Endothelial cell of umbilical vein (primary cell): ENCODE measurements around the gene SLC9A2. TPM values are rescaled to one million over a fixed set of nuclear protein-coding genes. Genes with fewer than 3 reads are reported as not detected.
A peak's percentile ranks its signal among the peaks of the same experiment; 100 is the strongest.

Experiments used
- BruUV-seq: library from RNA; stranded (reverse); fragments of 400-500 nt; replicated peaks from 2 replicates; lab custom pipeline; 2021; lab: Mats Ljungman, UMichigan
- CTCF ChIA-PET: fragments of 300-600, 350-600 bp; sonication (Branson Sonifier 250); formaldehyde crosslinking; loops from one replicate; lab custom pipeline; 2021; ENCODE audit warnings: antibody characterized with exemption, inconsistent platforms; lab: Charles Lee
- POLR2A ChIA-PET: fragments of 300-600, 350-600 bp; sonication (Branson Sonifier 250); formaldehyde crosslinking; loops from one replicate; lab custom pipeline; 2021; ENCODE audit warnings: antibody characterized with exemption, inconsistent platforms; lab: Charles Lee
- DNase-seq: peaks from one replicate; pipeline ENCODE4 v3.0.0-alpha.2; 2011; ENCODE audit warnings: low read depth, low spot score
- FAIRE-seq: peaks from 2 replicates; lab custom pipeline; 2011; peaks lifted over from hg19 to GRCh38; lab: Jason Lieb, UNC
- H2AFZ ChIP-seq: 2 replicates; pipeline ENCODE4 v1.6.0; 2012; ENCODE audit warnings: low read depth, low read length, control low read depth, inconsistent platforms
- H3K27ac ChIP-seq: 2 replicates; pipeline ENCODE4 v1.5.1; 2011; ENCODE audit warnings: low read depth, mild to moderate bottlenecking, control low read depth, low read length, moderate library complexity; ENCODE audit not compliant: insufficient read depth
- H3K27me3 ChIP-seq, 2 experiments: 2 replicates each; pipeline versions ENCODE4 v1.6.0 to v1.6.1; 2011; ENCODE audit warnings: low read length in 2 of 2, mixed read lengths in 1 of 2; ENCODE audit not compliant: control insufficient read depth in 2 of 2, insufficient read depth in 2 of 2
- H3K36me3 ChIP-seq, 2 experiments: 2 replicates in 1 of 2; 3 replicates in 1 of 2; pipeline ENCODE4 v1.5.1; 2011; ENCODE audit warnings: low read length in 2 of 2, mild to moderate bottlenecking in 1 of 2, moderate library complexity in 1 of 2; ENCODE audit not compliant: control insufficient read depth in 2 of 2, insufficient read depth in 2 of 2; ENCODE audit errors: extremely low read depth in 1 of 2
- H3K4me1 ChIP-seq: 3 replicates; pipeline ENCODE4 v1.5.1; 2011; ENCODE audit warnings: mild to moderate bottlenecking, low read length; ENCODE audit not compliant: control insufficient read depth, insufficient read depth; ENCODE audit errors: extremely low read depth
- H3K4me2 ChIP-seq: 2 replicates; pipeline ENCODE4 v1.6.1; 2011; ENCODE audit warnings: low read length, control low read depth, mixed read lengths; ENCODE audit not compliant: insufficient read depth
- H3K4me3 ChIP-seq, 3 experiments: fragments of 200-600 bp in 1 of 3; sonication (generic), shearing (Covaris generic) in 1 of 3; replicated peaks in 1 of 3; 2 replicates each; pipeline ENCODE4 v1.5.1; 2011 to 2016; ENCODE audit warnings: control low read depth in 3 of 3, low read length in 3 of 3, mild to moderate bottlenecking in 2 of 3, inconsistent platforms in 1 of 3, low read depth in 1 of 3, moderate library complexity in 1 of 3; ENCODE audit not compliant: insufficient read depth in 1 of 3
- H3K79me2 ChIP-seq: 2 replicates; pipeline ENCODE4 v1.6.0; 2012; ENCODE audit warnings: low read length, inconsistent platforms; ENCODE audit not compliant: control insufficient read depth, insufficient read depth
- H3K9ac ChIP-seq: replicated peaks from 2 replicates; pipeline ENCODE3; 2011; ENCODE audit warnings: low read length, control low read depth; ENCODE audit not compliant: insufficient read depth; ENCODE audit errors: extremely low read depth
- H3K9me1 ChIP-seq: replicated peaks from 3 replicates; pipeline ENCODE4 v1.6.0; 2011; ENCODE audit warnings: mild to moderate bottlenecking, low read length; ENCODE audit not compliant: control insufficient read depth, insufficient read depth; ENCODE audit errors: extremely low read depth
- H3K9me3 ChIP-seq: replicated peaks from 2 replicates; pipeline ENCODE4 v1.5.1; 2012; ENCODE audit warnings: low read length, inconsistent platforms; ENCODE audit not compliant: control insufficient read depth, insufficient read depth
- H4K20me1 ChIP-seq: replicated peaks from 2 replicates; pipeline ENCODE3; 2011; ENCODE audit warnings: mild to moderate bottlenecking, low read length; ENCODE audit not compliant: control insufficient read depth, insufficient read depth; ENCODE audit errors: extremely low read depth
- CTCF ChIP-seq, 2 donors: IDR thresholded peaks; 1 replicate in 1 of 2; 2 replicates in 1 of 2; pipeline ENCODE4 v1.5.1; 2011; ENCODE audit warnings: low read length in 2 of 2, mild to moderate bottlenecking in 2 of 2, moderate library complexity in 2 of 2, control low read depth in 1 of 2, inconsistent platforms in 1 of 2, low read depth in 1 of 2; ENCODE audit not compliant: insufficient read depth in 1 of 2; ENCODE audit errors: extremely low read depth in 1 of 2
- EZH2 ChIP-seq: IDR thresholded peaks from 2 replicates; pipeline ENCODE4 v1.6.1; 2012; ENCODE audit warnings: borderline replicate concordance, low read depth, mild to moderate bottlenecking, moderate library complexity, low read length, inconsistent platforms; ENCODE audit not compliant: severe bottlenecking
- FOS ChIP-seq: IDR thresholded peaks from 2 replicates; pipeline ENCODE4 v1.6.1; 2011; ENCODE audit warnings: mild to moderate bottlenecking, low read length, moderate library complexity, borderline replicate concordance; ENCODE audit not compliant: insufficient read depth
- JUN ChIP-seq: IDR thresholded peaks from 2 replicates; pipeline ENCODE4 v1.6.1; 2011; ENCODE audit warnings: borderline replicate concordance, low read depth; ENCODE audit not compliant: insufficient read length, insufficient read depth
- MAX ChIP-seq: IDR thresholded peaks from 2 replicates; pipeline ENCODE4 v1.6.1; 2011; ENCODE audit not compliant: insufficient read depth, insufficient read length
- MYC ChIP-seq: IDR thresholded peaks from one replicate; pipeline ENCODE4 v1.6.1; 2011; ENCODE audit warnings: mild to moderate bottlenecking, low read depth, low read length
- POLR2A ChIP-seq: IDR thresholded peaks from 2 replicates; pipeline ENCODE4 v1.6.1; 2012; ENCODE audit warnings: low read depth, mild to moderate bottlenecking, control low read depth, low read length
- POLR2AphosphoS5 ChIP-seq: IDR thresholded peaks from 2 replicates; pipeline ENCODE4 v1.6.1; 2012; ENCODE audit warnings: low read depth, mild to moderate bottlenecking, control low read depth, low read length, moderate library complexity; ENCODE audit not compliant: insufficient read depth
- dilution Hi-C: fragments of 300-500 bp; cut with MboI; formaldehyde crosslinking; loops from one replicate; pipeline ENCODE4 v1.15.0; 2019; ENCODE audit warnings: low sequenced_read_pairs; ENCODE audit not compliant: extremely low pct_ligation_motif_present
- intact Hi-C: fragments of 100-400 bp; cut with micrococcal nuclease; formaldehyde crosslinking; loops from one replicate; pipeline ENCODE4 v1.10.0; 2022
- polyA plus RNA-seq, 4 experiments: library from polyadenylated mRNA; depleted of rRNA in 3 of 4; stranded (reverse) in 3 of 4; unstranded in 1 of 4; fragments of >200 nt; gene quantifications; 2 replicates each; pipeline versions ENCODE4 v1.2.1 to v1.2.3, GENCODE V29; 2011 to 2012; ENCODE audit warnings: missing spikeins in 1 of 4
- total RNA-seq: library from RNA; stranded (reverse); gene quantifications from 2 replicates; pipeline ENCODE4 v1.2.3, GENCODE V29; 2021

SLC9A2 gene
- total and polyA plus RNA-seq, 2 donors (not counting 3 experiments of a cell fraction or from before 2014, with no cell fraction given) = 0.03 TPM; not detected in 1

- Histone ChIP-seq H3K9me3 (no peaks in the 10 kb centered on the region), H3K4me2 (peak overlapping the region; percentile 99), H3K36me3 (no peaks in the 10 kb centered on the region), H2AFZ (peak overlapping the region; percentile 100), H3K27ac (no peak overlapping the region), H3K4me1 (peaks cover 11% of the 10 kb centered on the region), H3K4me3 (peak overlapping the region; percentile 29 to 89 (median 85)), H3K79me2 (peaks cover 3% of the 10 kb centered on the region), H3K9ac (peak overlapping the region; percentile 54), H4K20me1 (no peaks in the 10 kb centered on the region), H3K9me1 (no peaks in the 10 kb centered on the region), H3K27me3 (no peaks in the 10 kb centered on the region)
- FAIRE-seq = peak; percentile 56
- peak; percentile 76 for DNase-seq
- ChIA-PET POLR2A (no interaction called here), CTCF (interaction anchor here (0.9 to 6.8 kb wide), 2 partner anchors 17 to 69 kb away, joined by 4 to 70 read pairs; no protein-coding TSS in a partner anchor)
- dilution Hi-C loops (no loop called here), intact Hi-C loops (no loop called here)
- peak in 1 of 2 donors; percentile 3 for TF ChIP-seq CTCF (IDR thresholded peaks at IDR 0.05; ENCODE audit: extremely low read depth in 1 of 2, insufficient read depth in 1 of 2, low read depth in 1 of 2, low read length in 2 of 2)
- TF ChIP-seq MYC = no peak
- TF ChIP-seq POLR2AphosphoS5 = peak; percentile 82
- TF ChIP-seq POLR2A = peak; percentile 84
- TF ChIP-seq MAX = no peak
- no peak for TF ChIP-seq JUN
- TF ChIP-seq EZH2 = no peak
- TF ChIP-seq FOS = no peak
- TSS peak; percentile 14 for BruUV-seq
Measured at GRCh38 chr2:102736410-102737409, 117.4 kb downstream of the SLC9A2 start.
